Activated CD4-positive, alpha-beta T cell treated with anti-CD3 and anti-CD28 coated beads for 48 hours (primary cell): ENCODE results near the gene ADCY3.
"Not testable (repeated sequence)": the region's sequence is repeated elsewhere in the genome, so short reads cannot be mapped to it uniquely, and the experiment has no call there.

Source experiments
- DNase-seq: peaks from one replicate; pipeline ENCODE4 v3.0.0-alpha.2; 2020

Gene ADCY3

DNA sequence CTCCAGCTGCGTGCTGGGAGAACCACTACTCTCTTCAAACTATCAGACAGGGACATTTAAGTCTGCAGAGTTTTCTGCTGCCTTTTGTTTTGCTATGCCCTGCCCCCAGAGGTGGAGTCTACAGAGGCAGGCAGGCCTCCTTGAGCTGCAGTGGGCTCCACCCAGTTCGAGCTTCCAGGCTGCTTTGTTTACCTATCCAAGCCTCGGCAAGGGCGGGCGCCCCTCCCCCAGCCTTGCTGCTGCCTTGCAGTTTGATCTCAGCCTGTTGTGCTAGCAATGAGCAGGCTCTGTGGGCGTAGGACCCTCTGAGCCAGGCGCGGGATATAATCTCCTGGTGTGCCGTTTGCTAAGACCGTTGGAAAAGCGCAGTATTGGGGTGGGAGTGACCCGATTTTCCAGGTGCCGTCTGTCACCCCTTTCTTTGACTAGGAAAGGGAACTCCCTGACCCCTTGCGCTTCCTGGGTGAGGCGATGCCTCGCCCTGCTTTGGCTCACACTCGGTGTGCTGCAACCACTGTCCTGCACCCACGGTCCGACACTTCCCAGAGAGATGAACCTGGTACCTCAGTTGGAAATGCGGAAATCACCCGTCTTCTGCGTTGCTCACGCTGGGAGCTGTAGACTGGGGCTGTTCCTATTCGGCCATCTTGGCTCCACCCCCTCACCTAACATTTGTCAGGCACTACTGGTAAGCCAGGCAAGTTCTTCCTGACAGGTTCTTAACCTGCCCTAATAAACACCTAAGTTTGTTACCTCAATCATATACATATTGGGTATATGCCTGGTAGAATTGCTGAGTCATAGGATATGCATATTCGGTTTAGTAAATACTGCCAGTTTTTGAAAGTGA, 114.0 kb downstream of the ADCY3 start:
- DNase-seq: not testable (repeated sequence)

DNA sequence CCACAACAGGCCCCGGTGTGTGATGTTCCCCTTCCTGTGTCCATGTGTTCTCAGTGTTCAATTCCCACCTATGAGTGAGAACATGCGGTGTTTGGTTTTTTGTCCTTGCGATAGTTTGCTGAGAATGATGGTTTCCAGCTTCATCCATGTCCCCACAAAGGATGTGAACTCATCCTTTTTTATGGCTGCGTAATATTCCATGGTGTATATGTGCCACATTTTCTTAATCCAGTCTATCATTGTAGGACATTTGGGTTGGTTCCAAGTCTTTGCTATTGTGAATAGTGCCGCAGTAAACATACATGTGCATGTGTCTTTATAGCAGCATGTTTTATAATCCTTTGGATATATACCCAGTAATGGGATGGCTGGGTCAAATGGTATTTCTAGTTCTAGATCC, 119.5 kb downstream of the ADCY3 start:
- not testable (repeated sequence) for DNase-seq

DNA sequence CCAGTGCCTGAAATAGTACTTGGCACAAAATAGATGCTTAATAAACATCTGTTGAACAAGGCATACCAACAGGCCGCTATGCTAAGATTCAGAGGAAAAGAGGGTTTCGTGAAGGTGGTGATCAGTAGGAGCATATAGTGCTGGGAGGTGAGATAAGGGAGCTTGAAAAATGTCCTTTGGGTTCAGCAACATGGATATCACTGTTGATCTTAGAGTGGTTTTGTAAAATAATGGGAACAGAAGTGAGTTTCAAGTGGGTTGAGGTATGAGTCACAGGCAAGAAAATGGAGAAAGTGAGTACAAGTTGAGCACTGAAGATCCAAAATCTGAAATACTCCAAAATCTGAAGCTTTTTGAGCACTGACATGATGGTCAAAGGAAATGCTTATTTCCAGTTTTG, 122.4 kb downstream of the ADCY3 start:
- DNase-seq: no peak

DNA sequence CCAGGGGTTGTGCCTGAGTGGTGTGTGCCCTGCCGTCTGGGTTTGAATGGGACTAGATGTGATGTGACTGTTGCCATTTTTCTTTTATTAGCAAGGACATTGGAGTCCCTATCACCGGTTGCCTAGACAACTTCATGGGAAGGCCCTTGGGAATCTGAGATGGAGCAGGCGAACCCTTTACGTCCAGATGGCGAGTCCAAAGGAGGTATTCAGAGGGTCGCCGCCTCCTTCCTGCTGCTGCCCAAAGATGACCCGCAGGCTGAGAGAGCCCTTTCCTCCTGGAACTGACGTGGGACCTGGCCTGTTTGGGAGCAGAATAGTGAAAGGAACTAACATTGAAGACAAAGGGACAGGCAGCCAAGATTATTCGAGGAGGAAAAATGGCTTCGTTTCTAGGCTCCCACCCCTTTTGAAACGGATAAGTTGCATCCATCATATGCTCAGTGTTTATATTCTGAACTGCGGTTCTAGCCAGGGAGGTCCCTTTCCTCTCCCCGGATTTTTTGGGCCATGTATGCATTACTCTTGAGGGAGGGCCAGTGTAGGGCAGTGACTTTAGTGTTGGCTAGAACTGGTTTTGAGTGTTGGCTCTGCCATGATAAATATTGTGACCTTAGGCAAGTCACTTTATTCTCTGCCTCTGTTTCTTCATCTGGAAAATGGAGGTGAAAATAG, 126.1 kb downstream of the ADCY3 start:
- peak; percentile 11 for DNase-seq

DNA sequence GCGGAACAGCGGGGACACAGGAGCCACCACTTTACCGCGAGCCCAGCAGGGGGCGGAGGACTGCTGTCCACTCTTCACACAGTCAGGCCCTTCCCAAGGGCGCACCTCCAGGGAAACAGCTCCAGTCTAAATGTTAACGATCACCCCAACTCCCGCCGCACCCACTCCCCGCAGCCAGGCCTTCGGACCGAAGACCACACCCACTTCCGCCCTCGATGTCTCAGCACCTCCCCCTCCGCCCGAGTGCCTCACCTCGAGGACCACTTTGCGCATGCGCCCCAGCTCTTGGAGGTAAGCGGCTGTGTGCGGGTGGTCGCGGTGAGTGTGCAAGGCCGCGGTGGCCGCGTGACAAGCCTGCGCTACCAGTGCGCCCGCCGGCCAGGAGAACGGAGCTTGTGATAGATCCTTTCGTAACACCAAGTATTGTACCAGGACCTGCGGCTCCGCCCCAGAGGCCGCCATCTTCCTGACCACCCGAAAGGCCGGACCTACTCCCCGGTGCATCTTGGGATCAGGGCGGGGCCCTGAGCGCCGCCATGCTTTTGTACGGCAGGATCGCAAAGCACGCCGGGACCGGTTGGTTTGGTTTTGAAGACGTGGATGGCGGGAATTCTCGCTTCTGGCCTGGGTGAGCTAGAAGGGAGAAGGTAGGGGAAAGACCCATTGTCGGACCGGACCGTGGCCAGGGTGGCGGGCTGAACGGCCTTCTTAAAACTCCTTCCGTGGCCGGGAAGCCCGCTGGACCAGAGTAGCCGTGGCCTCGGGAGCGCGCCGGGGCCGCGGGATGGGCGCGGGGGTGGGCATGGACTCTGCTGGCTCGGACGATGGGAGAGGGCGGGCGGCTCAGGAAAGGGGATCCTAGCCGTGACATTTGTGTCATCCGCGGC, 126.9 kb downstream of the ADCY3 start, which contains the start of the genes CENPO and PTRHD1:
Gene CENPO, plus strand, starts transcription at position 552 of the 887 bp plus-strand sequence. CDS start 495 bp downstream, outside the sequence.
Gene PTRHD1, minus strand, starts transcription at position 518 of the 887 bp plus-strand sequence. Its CDS starts 14 bp downstream, at position 504.
- DNase-seq: peak; percentile 96

DNA sequence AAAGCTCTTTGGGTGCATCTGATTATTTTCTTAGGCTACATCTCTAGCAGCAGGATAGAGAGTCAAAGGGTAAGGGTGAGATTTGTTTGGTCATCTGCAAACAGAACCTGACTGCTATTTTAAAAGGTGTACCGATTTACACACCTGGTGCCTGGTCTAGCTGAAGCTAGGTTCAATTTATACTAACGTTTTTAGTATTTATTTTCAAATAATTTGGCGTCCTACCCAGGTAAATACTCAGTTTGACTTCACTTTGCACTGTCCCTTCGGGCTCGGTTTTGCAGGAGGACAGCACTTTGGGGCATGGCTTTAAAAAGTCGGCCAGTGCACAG, 127.5 kb downstream of the ADCY3 start:
- DNase-seq: no peak

DNA sequence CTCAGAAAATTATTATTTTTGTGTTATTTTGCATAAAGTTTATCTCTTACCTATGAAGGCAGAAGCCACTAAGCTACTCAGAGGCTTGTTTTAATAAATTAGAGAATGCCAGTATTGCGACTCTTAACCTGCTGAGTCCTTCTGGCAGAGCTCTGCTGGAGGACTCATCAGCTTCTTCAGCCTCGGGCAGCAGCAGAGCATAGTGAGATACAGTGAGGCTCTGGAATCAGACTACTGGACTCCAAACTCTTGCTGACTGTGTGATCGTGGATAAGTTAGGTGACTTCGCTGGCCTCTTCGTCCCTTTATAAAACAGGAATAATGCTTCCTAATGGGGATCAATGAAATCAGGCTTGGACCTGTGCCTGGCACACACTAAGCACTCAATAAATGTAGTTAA, 128.6 kb downstream of the ADCY3 start:
- DNase-seq: no peak

DNA sequence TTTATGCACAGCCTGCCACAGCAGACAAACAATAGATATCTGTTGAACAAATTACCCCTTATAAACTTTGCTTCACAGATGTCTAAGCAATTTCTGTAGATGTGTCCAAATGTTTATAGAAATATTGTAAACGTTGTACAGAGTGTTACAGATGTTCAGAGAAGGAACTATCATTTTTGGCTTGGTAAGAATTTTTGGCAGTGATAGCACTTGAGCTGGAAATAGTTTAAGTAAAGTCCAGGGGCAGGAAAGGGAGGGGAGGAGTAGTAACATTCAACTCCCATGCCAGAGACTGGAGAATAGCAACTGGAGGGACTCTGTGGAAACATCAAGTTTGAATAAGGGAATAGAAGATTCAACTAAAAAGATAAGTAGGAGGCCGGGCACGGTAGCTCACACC, 131.2 kb downstream of the ADCY3 start:
- DNase-seq: no peak

DNA sequence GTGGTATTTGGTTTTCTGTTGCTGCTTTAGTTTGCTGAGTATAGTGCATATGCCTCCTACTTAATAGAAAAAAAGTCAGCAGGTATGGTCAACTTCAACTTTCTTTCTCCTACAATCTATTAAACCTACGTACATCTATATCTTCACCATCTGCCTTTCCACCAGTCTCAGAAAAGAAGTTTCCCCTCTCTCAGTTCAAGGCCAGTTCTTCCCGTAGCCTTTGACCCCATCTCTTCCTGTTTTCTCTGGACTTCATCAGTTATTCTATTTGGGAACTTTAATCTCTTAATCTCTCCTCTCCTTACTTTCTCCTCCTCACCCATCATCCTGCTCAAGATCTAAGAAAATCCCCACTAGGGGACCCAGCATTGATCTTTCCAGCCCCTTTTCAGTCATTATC, 132.5 kb downstream of the ADCY3 start:
- DNase-seq: no peak

DNA sequence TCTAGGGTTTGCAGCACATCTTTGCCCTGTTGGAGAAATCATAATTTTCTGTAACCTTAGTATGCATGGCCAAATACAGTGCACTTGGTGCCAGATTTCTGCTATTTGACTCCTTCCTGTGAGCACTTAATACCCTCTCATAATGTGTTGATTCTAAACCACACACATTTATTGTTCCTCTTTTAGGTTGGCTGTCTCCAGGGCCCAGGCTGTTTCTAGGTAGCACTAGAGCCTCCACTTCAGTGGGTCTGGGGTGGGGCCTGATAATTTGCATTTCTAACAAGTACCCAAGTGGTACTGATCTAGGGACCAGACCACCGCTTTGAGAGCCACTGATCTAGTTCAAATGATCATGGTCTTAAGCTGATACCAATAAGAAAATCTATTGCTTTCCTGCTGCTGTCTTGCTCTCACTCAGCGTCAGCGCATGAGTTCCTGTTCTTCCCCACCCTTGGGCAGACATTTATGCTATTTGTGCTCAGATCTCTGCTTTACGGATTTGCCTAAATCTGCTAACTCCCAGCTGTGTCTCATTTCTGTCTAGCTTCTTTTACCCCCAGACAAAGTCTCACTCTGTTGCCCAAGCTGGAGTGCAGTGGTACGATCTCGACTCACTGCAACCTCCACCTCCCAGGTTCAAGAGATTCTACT, 134.2 kb downstream of the ADCY3 start:
- DNase-seq: no peak

DNA sequence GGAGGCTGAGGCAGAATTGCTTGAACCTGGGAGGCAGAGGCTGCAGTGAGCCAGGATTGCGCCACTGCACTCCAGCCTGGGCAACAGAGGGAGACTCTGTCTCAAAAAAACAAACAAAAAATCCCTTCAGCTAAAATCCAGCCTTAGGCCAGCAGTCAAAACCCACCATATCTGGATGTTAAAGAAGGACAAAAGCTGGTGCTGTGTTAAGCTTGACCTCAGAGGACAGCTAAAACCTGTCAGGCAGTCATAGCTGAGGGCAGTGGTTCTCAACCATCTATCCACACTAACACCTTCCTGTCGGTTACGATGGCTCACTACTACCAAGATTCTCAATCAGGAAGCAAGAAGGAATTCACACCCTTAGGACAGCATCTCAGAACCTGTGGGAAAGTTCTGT, 136.4 kb downstream of the ADCY3 start:
- no peak for DNase-seq

DNA sequence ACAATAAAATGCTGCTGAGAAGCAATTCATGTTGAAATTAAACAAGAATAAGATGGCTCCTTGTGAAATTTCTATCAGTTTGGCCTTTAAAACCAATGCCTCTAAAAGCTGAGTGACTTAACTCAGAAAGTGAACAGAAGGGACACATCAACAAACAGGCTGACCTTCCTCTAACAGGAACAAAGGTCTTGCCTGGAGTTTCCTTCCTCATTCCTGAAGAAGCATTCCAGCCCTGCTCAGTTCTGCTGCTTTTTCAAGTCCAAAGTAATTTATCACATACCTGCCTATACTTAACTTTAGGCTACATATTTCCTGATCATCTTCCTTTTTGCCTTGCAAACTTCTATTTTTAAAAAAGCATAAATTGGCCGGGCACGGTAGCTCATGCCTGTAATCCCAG, 140.9 kb downstream of the ADCY3 start:
- no peak for DNase-seq

DNA sequence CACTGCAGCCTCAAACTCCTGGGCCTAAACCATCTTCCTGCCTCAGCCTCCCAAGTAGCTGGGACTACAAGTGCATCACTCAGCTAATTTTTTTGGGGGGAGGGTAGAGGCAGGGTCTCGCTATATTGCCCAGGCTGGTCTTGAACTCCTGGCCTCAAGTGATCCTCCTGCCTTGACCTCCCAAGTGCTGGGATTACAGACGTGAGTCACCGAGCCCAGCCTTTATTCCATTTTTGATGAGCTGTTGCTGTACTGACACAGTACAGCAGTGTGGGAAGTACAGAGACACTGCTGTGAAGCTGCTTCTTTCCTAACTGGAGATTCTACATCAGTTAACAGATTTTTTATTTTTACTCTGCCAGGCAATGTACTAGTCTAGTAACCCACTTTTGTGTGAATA, 145.7 kb downstream of the ADCY3 start:
- no peak for DNase-seq

DNA sequence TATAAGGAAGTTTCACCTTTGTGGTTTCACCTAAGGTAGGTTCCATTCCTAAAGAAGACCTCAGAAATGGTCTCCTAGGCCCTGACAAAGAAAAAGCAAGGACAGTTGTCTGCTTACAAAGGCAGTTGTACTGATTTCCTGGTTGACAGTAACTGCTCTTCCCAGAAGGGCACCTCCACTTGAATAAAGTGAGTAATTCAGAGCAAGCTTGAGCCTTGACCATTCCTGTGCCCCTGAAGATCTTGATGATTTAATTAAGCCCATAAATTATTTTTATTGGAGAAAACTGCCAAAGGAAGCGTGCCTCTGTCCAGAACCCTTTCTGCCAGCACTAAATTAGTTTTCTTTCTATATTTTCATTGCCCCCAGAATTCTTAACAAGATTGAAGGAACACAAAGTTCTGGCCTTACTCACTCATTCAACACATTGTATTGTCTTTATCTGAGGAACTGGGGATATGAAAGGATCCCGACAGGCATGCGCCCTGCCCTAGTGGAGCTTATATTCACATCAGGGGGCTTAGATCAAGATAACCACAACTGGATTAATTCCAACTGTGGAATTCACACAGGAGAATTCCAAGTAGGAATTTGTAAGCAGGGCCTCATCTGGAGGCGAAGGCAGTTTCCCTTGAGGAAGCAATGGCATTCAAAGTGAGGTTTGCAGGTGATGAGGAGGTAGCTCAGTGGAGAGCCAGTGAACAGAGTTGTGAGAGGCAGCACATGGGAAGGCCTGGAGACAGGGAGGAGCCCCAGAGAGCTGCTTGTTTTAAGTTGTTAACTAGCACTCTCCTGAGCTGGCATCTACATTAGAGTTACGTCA, 148.1 kb downstream of the ADCY3 start:
- no peak for DNase-seq

DNA sequence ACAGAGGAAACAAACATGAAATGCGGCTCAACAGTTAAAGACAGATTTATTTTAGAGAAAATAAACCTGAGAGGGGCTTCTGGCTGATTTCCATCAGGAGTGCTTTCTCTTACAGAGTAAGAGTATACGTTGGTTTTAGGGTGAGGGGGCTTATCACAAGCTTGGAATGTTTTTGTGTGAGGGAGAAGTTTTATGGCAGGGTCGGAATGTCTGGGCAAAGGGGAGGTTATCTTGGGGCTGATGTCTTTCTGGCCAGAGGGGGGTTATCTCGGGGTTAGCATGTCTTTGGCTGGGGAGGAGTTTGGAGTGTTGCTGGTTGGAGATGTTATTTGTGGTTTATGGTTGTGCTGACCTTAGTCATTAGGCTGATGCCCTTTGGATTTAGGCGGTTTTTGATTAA, 149.0 kb downstream of the ADCY3 start:
- no peak for DNase-seq
